Stimulated activated naive CD8-positive, alpha-beta T cell treated with anti-CD3 and anti-CD28 coated beads, Interleukin-15, amount 100 ng/mL, for 72 hours (primary cell): ENCODE measurements around the gene FRAS1.
A peak's percentile ranks its signal among the peaks of the same experiment; 100 is the strongest.

Experiments
- ATAC-seq: fragments of 150-1000 bp; cut with Tn5 transposase; 2 replicates; pipeline ENCODE4 v1.10.0; 2021; ENCODE audit warnings: mild to moderate bottlenecking, moderate library complexity
- DNase-seq, 2 donors: peaks; one replicate each; pipeline ENCODE4 v3.0.0; 2021 to 2022
- H3K27ac Mint-ChIP-seq, 2 donors: one replicate each; pipeline ENCODE4 v1.8.0; 2022; ENCODE audit warnings: mild to moderate bottlenecking in 2 of 2, mixed read lengths in 2 of 2, moderate library complexity in 2 of 2
- H3K27me3 Mint-ChIP-seq: one replicate; pipeline ENCODE4 v1.8.0; 2022; ENCODE audit warnings: mixed read lengths
- H3K4me1 Mint-ChIP-seq: one replicate; pipeline ENCODE4 v1.8.0; 2022; ENCODE audit warnings: mild to moderate bottlenecking, mixed read lengths
- H3K4me3 Mint-ChIP-seq, 2 donors: one replicate each; pipeline ENCODE4 v1.8.0; 2022; ENCODE audit warnings: mild to moderate bottlenecking in 2 of 2, mixed read lengths in 2 of 2, moderate library complexity in 1 of 2
- H3K9me3 Mint-ChIP-seq, 2 donors: one replicate each; pipeline ENCODE4 v1.8.0; 2022; ENCODE audit warnings: mixed read lengths in 2 of 2

The FRAS1 gene

DNA sequence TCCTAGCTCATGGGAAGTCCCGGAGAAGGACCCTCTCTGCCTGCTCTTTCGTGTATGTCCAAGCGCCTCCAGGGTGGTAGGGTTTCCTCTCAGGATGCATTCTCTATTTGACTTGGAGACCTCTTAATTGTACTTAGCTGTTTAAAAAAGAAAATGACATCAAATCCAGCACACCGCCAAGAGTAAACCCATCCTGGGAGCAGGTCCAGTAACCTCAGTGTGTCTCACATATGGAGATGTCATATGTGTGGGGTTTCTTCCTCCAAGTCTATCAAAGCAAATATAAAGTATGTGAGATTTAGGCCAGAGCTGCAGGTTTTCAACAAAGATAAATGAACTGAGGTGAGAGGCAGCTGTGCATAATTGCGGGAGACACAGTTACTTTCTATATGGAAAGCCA is 285.0 kb downstream of the FRAS1 start:
- no peak for ATAC-seq
- H3K27ac Mint-ChIP-seq = no peak overlapping the region
- no peak overlapping the region for H3K4me3 Mint-ChIP-seq
- DNase-seq = no peak
- no peaks in the 10 kb centered on the region for H3K9me3 Mint-ChIP-seq
- peaks cover 14% of the 10 kb centered on the region for H3K27me3 Mint-ChIP-seq
- H3K4me1 Mint-ChIP-seq = no peaks in the 10 kb centered on the region

DNA sequence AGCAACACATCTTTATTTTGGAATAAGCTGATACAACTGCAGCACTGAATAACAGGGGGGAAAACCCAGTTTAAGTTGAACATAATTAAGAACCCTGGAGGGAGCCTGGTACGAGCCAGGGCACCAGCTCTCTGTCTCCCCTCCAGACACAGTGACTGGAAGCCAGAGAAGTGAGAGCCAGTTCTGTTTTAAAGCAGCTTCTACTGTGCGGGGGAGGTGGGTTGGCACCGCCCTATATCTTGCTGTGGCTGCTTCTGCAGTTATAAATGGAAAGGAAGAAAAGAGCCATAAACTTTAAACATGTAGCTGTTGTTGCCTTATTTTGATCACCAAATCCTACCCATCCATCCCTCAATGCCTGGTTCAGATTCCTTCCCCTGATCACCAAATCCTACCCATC is 286.6 kb downstream of the FRAS1 start:
- Mint-ChIP-seq H3K9me3 (no peaks in the 10 kb centered on the region), H3K4me3 (no peak overlapping the region), H3K27me3 (peaks cover 14% of the 10 kb centered on the region), H3K27ac (no peak overlapping the region), H3K4me1 (no peaks in the 10 kb centered on the region)
- no peak for DNase-seq
- ATAC-seq = no peak

DNA sequence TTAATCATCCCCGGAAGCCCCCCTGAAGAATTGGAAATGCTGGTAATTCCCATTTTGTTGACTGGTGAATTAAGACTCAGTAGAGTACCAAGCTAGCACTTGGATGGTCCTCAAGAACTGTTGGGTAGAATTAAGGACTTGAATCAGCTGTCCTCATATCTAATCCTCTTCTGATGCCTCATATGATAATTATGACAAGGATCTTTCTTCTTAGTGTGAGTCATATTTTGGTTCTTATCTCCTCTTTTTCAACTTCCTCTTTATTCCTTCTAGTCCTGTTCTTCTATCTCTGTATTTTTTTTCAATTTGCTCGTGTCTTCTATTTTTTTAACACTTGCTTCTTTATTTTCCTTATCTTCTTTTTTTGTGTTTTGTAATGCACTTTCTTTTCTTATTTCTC is 288.1 kb downstream of the FRAS1 start:
- peaks cover 14% of the 10 kb centered on the region for H3K27me3 Mint-ChIP-seq
- ATAC-seq (no peak), DNase-seq (no peak)
- no peak overlapping the region for H3K4me3 Mint-ChIP-seq
- no peaks in the 10 kb centered on the region for H3K9me3 Mint-ChIP-seq
- no peak overlapping the region for H3K27ac Mint-ChIP-seq
- H3K4me1 Mint-ChIP-seq = no peaks in the 10 kb centered on the region

DNA sequence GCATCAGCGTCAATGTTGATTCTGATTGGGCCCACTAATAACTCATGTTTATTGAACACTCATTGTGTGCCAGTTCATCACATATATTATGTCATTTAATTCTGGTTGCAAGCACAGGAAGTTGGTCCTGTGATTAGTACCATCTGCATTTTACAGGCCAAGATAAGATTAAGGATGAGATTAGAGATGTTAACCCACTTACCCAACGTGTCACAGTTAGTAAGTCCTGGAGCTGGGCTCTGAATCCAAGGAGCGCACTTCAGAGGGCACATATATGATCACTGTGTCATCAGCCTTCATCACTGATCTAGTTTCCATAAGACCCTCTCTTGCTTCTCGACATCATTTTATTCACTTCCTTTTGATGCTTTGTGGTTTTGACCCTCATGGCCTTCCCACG is 289.1 kb downstream of the FRAS1 start:
- H3K4me1 Mint-ChIP-seq = no peaks in the 10 kb centered on the region
- no peak for DNase-seq
- no peaks in the 10 kb centered on the region for H3K9me3 Mint-ChIP-seq
- peaks cover 7% of the 10 kb centered on the region for H3K27me3 Mint-ChIP-seq
- no peak overlapping the region for H3K4me3 Mint-ChIP-seq
- ATAC-seq = no peak
- H3K27ac Mint-ChIP-seq = no peak overlapping the region

DNA sequence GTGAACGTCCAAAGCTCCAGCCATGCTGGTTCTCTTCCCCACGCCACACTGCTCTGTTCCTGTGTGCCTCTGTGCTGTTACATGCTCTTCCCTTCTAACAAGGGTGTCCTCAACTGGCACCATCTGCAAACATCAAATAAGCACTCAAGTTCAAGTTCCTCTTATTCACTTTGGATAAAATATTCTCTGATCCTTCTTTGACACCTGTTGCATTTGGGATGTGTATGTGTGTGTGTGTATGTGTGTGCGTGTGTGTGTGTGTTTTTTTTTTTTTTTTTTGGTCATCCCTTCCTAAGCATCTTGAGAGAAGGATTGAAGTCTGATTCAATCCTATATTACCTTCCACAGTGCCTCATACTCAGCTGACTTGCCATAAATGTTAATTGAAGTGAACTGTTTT is 290.4 kb downstream of the FRAS1 start:
- Mint-ChIP-seq H3K27me3 (no peaks in the 10 kb centered on the region), H3K4me3 (no peak overlapping the region), H3K9me3 (no peaks in the 10 kb centered on the region), H3K4me1 (no peaks in the 10 kb centered on the region), H3K27ac (no peak overlapping the region)
- DNase-seq (no peak), ATAC-seq (no peak)

DNA sequence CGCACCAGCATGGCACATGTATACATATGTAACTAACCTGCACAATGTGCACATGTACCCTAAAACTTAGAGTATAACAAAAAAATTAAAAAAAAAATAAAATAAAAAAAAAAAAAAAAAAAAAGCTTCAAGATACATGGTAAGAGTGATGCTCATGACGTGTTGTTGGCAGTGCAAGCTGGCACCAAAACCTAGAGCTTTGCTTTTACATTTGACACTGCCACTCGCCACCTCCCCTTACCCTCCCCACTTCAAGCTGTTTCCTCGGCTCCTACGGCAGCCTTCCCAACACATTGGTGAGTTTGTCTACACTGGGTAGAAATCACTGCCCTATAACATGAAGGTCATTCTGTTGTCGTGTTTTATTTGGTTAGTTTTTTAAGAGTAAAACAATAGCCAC is 296.8 kb downstream of the FRAS1 start:
- peak overlapping the region in 1 of 2 donors; percentile 52 for H3K27ac Mint-ChIP-seq
- peaks cover under 1% of the 10 kb centered on the region for H3K27me3 Mint-ChIP-seq
- H3K4me1 Mint-ChIP-seq = no peaks in the 10 kb centered on the region

DNA sequence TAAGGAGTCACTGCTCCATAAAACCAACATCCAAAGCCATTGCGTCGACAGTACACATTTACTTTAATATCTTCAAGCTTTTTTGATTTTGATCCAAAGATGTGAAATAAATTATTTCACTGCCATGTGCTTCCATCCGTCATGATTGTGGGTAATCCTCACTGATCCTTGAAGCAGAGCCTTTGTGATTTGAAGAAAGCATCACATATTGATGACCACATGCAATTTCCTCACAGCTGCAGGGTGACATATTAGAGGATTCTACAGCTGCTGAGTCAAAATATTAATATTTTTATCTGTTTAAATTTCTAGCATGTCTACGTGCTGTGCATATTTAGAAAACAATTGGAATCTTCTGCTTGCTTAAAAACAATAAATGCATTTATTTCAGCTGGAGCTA is 297.7 kb downstream of the FRAS1 start:
- Mint-ChIP-seq H3K9me3 (no peaks in the 10 kb centered on the region), H3K4me1 (no peaks in the 10 kb centered on the region), H3K27ac (no peak overlapping the region), H3K4me3 (no peak overlapping the region), H3K27me3 (peaks cover 9% of the 10 kb centered on the region)
- DNase-seq (no peak), ATAC-seq (no peak)

More for the DNA sequence above, 296.8 kb downstream of the FRAS1 start:
- DNase-seq = no peak
- ATAC-seq = no peak
- Mint-ChIP-seq H3K9me3 (no peaks in the 10 kb centered on the region), H3K4me3 (no peak overlapping the region)

DNA sequence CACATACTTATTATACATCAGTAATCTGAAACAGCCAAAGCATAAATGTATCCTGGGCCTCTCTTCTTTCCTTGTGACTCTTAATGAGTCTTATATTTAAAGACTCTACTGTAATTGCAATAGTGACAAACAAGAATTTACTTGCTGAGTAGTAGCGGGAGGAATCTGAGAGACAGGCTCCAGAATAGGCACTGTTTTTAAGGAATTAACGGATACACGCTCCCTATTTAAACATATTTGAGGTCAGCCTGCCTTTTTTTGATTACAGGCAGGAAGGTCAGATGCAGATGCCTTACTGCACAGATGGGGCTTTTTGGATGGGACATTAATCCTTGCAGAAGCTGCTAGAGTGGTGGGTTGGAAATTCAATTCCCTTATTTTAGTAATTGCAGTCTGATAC is 298.2 kb downstream of the FRAS1 start:
- ATAC-seq (no peak), DNase-seq (no peak)
- Mint-ChIP-seq H3K27ac (no peak overlapping the region), H3K4me3 (no peak overlapping the region), H3K9me3 (no peaks in the 10 kb centered on the region), H3K4me1 (no peaks in the 10 kb centered on the region), H3K27me3 (peaks cover 14% of the 10 kb centered on the region)

DNA sequence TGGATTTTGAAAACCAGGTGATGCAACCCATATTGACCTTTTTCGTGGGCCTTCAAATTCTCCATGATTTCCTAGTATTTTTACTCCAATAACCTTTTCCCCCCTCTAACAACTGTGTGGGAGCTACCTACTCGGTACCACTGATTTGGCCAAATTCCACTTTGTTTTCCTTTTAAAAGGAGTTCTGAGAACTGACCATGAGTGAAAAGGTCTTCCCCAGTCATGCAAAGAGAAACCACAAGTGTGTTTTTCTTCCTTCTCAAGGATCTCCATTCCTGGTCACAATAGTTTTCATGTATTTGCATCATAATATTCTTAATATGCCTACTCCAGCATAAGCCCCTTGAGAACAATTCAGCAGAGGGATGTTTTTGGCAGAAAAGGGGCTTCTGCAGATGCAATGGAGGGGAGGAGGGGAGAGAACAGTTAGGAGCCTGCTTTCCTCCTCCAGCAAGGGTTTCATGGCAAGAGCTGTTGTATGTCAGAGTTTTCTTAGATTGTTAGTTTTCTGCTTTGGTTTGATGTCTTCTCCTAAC is 299.2 kb downstream of the FRAS1 start:
- Mint-ChIP-seq H3K4me1 (no peaks in the 10 kb centered on the region), H3K4me3 (no peak overlapping the region), H3K27me3 (peaks cover 18% of the 10 kb centered on the region), H3K27ac (no peak overlapping the region), H3K9me3 (no peaks in the 10 kb centered on the region)
- ATAC-seq = no peak
- no peak for DNase-seq

DNA sequence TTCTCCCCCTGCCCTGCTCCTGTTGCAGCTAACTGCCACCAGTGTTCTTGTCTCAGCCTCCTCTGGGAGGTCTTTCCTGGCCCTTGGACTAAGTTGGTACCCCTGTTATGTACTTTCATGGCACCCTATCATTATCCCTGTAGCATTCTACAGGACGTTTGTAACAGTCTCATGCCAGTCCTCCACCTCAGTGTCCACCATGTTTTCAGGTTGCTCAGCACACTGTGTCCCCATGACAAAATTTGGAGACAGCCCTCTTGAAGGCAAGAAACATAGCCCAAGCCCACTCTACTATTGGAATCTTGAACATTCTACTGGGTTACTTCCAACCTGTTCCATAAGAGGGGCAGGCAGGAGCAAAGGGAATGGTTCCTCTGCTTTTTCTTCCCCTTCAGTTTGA is 300.0 kb downstream of the FRAS1 start:
- Mint-ChIP-seq H3K9me3 (no peaks in the 10 kb centered on the region), H3K27ac (no peak overlapping the region), H3K4me1 (no peaks in the 10 kb centered on the region), H3K27me3 (peaks cover 18% of the 10 kb centered on the region), H3K4me3 (no peak overlapping the region)
- no peak for DNase-seq
- no peak for ATAC-seq

DNA sequence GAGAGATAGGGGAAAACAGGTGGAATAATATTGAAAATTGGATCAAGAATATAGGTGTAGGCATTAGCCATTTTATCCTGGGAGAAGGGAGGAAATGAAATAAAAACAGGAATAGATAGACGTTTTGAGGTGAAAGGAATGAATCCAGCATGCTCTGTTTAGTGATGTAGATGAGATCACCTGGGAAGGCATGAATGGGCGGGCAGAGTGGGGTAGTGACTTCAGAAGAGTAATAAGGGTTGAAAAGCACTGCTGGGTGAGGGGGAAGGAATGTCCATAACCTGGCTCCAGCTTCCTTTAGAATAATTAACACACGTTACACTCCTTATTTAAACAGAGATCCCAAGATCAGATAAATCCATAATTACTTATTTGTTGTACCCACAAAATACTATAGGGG is 303.3 kb downstream of the FRAS1 start:
- ATAC-seq = no peak
- no peaks in the 10 kb centered on the region for H3K9me3 Mint-ChIP-seq
- no peak for DNase-seq
- no peak overlapping the region for H3K27ac Mint-ChIP-seq
- H3K4me1 Mint-ChIP-seq = no peaks in the 10 kb centered on the region
- no peak overlapping the region for H3K4me3 Mint-ChIP-seq
- H3K27me3 Mint-ChIP-seq = peaks cover 38% of the 10 kb centered on the region

DNA sequence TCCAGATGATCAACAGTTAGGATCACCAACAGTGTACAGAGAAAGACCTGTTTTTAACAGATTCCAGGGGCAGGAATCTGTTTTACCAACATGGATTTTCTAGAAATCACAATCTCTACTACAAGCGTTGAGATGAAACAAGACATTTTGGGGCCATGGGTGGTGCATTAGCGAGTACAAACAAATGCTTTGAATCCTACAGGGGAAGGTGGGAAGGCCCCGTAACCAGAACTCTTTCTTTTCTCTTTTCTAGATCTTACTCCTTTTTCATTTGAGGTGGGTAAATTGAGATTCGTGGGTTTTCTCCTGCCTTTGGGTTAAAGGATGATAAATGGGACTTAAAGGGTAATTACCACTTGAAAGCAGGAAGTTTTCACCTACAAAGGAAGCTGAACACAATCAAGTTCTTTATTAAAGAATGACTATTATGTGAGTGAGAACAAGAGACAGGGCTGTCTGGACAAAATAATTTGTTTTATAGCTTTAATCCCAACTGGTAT is 304.5 kb downstream of the FRAS1 start:
- H3K4me3 Mint-ChIP-seq = no peak overlapping the region
- no peak overlapping the region for H3K27ac Mint-ChIP-seq
- no peaks in the 10 kb centered on the region for H3K9me3 Mint-ChIP-seq
- no peaks in the 10 kb centered on the region for H3K4me1 Mint-ChIP-seq
- DNase-seq (no peak), ATAC-seq (peak; percentile 44)
- H3K27me3 Mint-ChIP-seq = peaks cover 38% of the 10 kb centered on the region

DNA sequence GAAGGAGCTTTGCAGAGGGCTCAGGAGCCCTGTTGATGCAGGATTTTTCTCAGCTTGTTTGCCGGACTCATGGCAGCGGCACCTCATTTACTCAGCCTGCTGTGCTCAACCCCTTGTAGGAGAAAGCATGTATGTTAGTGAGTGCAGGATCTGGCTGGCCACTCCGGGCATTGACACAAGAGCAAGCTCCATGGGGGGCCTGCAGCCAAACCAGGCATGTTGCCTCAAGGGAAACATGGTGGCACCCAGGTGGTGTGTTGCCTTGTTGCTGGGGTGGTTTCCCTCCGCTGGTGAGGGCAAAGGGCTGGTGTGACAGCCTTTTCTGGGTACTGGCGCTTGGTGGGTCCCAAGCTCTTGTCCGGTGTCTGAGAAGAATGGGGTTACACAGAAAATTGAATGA is 305.2 kb downstream of the FRAS1 start:
- DNase-seq (no peak), ATAC-seq (no peak)
- Mint-ChIP-seq H3K9me3 (no peaks in the 10 kb centered on the region), H3K4me3 (no peak overlapping the region), H3K27ac (no peak overlapping the region), H3K4me1 (no peaks in the 10 kb centered on the region), H3K27me3 (peaks cover 38% of the 10 kb centered on the region)

DNA sequence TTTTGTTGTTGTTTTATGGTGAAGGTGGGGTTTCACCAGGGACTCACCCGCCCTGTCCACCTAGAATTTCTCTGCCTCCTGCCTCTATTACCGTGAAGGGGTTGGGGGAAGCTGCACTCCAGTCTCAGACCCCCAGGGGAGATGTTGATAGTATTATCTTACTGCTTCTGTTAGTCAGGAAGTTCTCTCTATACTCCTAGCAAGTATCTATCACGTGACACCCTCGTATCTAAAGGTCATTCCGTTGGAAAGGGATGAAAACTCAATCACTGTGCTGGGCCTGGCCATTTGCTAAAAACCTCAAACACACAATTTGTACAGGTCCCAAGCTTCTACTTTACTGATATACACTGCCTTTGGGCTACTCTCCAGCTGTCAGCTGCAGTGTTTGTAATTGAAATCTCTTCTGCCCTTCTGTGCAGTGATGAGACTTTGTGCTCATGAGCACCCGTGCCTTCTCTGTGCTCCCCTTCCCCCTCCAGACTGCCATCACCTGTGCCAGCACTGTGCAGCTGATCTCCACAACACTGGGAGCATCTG is 306.0 kb downstream of the FRAS1 start:
- Mint-ChIP-seq H3K27ac (no peak overlapping the region), H3K9me3 (no peaks in the 10 kb centered on the region), H3K27me3 (peaks cover 38% of the 10 kb centered on the region), H3K4me1 (no peaks in the 10 kb centered on the region), H3K4me3 (no peak overlapping the region)
- peak; percentile 37 for ATAC-seq
- no peak for DNase-seq

DNA sequence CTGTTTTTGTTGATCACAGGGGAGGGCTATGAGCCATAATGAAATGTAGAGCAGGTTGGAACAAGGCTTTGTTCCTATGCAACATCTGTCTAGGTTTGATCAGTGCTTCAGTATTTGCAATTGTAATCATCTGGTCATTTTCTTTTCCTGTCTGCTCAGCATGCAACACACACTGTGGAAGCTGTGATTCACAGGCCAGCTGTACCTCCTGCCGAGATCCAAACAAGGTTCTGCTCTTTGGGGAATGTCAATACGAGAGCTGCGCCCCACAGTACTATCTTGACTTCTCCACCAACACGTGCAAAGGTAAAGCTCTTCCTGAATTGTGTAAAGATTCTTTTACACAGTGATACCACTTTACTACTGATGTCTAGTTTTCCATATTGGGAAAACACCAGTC is 312.6 kb downstream of the FRAS1 start:
- ATAC-seq = no peak
- no peak overlapping the region for H3K4me3 Mint-ChIP-seq
- DNase-seq = no peak
- no peaks in the 10 kb centered on the region for H3K9me3 Mint-ChIP-seq
- H3K27me3 Mint-ChIP-seq = no peaks in the 10 kb centered on the region
- H3K4me1 Mint-ChIP-seq = no peaks in the 10 kb centered on the region
- H3K27ac Mint-ChIP-seq = no peak overlapping the region

DNA sequence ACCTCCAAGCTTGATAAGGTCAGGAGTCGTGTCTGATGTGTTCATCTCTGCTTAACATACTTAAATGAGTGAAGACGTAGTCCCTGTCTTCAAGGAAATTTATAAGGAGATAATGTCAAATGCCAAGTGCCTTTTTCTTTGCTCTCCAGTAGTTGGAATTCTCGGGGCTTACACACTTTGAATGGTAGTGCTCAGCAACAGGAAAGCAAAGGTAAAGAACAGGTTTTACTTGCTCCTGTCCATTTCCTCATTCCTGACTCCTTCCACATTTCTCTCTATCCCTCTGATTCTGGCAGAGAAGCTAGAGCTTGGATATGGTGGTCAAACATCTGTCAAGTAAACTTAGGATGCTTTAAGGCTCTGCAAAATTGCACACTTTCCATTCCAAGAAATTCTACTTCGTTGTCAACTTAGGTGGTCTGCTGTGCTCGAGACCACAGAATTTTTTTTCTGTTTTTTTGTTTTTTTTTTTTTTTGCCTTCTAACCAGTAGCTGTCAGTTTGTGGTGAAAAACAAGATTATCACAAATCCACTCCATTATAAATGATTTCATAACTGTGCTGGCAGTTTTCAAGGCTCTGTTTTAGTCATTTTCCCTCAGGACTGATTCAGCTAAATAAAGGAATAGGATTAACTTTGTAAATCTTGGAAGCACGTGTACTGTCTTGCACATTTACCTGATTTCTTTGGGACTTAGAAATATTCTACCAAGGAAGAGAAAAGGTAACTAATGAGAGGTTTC is 313.7 kb downstream of the FRAS1 start:
- H3K4me1 Mint-ChIP-seq = no peaks in the 10 kb centered on the region
- DNase-seq (no peak), ATAC-seq (no peak)
- no peaks in the 10 kb centered on the region for H3K9me3 Mint-ChIP-seq
- H3K4me3 Mint-ChIP-seq = no peak overlapping the region
- H3K27ac Mint-ChIP-seq = no peak overlapping the region
- no peaks in the 10 kb centered on the region for H3K27me3 Mint-ChIP-seq
